Upper lobe of right lung (tissue), 1 donor: ENCODE results near the gene UPB1. TPM values are rescaled to one million over a fixed set of nuclear protein-coding genes. Genes with fewer than 3 reads are reported as not detected.
"Not testable (repeated sequence)": the region's sequence is repeated elsewhere in the genome, so short reads cannot be mapped to it uniquely, and the experiment has no call there.

Source experiments
- ATAC-seq: fragments of 200-7000 bp; cut with Tn5 transposase; one replicate; pipeline ENCODE4 v1.9.1; 2020; ENCODE audit warnings: mild to moderate bottlenecking, moderate library complexity
- DNase-seq: peaks from one replicate; pipeline ENCODE4 v3.0.0-alpha.2; 2020
- H3K27ac ChIP-seq: fragments of 200-600 bp; one replicate; pipeline ENCODE4 v1.8.0; 2022
- H3K27me3 ChIP-seq: fragments of 200-600 bp; one replicate; pipeline ENCODE4 v1.8.0; 2022; ENCODE audit warnings: mild to moderate bottlenecking
- H3K36me3 ChIP-seq: fragments of 200-600 bp; one replicate; pipeline ENCODE4 v1.8.0; 2022
- H3K4me1 ChIP-seq: fragments of 200-600 bp; one replicate; pipeline ENCODE4 v1.8.0; 2022
- H3K4me3 ChIP-seq: fragments of 200-600 bp; one replicate; pipeline ENCODE4 v1.8.0; 2022; ENCODE audit warnings: mild to moderate bottlenecking
- H3K9me3 ChIP-seq: fragments of 200-600 bp; one replicate; pipeline ENCODE4 v1.8.0; 2022
- intact Hi-C: fragments of 100-400 bp; cut with DNase I; formaldehyde crosslinking; loops from one replicate; pipeline ENCODE4 v1.11.0; 2022
- total RNA-seq: library from RNA; stranded (reverse); fragmentation: NEBNext Ultra II Directional; extraction: Animal tissue kit (Norgen Biotek cat#: 25700); gene quantifications from one replicate; pipeline ENCODE4 v1.2.1, GENCODE V29; 2021
- TF ChIP-seq, protein P1 (sequence below): fragments of 200-600 bp; IDR thresholded peaks from one replicate; pipeline ENCODE4 v1.8.0; 2022; ENCODE audit warnings: antibody characterized with exemption
- donor health status: DM: no; HTN: yes; CAD: no; lungs with severe emphysema.

The UPB1 gene
- total RNA-seq, 1 donor from 2014 or later = 1.5 TPM

GRCh38 chr22:24543185-24543601 is 48.1 kb downstream of the UPB1 start:
- ATAC-seq (peak; percentile 12), DNase-seq (no peak)
- TF ChIP-seq, protein P1, sequence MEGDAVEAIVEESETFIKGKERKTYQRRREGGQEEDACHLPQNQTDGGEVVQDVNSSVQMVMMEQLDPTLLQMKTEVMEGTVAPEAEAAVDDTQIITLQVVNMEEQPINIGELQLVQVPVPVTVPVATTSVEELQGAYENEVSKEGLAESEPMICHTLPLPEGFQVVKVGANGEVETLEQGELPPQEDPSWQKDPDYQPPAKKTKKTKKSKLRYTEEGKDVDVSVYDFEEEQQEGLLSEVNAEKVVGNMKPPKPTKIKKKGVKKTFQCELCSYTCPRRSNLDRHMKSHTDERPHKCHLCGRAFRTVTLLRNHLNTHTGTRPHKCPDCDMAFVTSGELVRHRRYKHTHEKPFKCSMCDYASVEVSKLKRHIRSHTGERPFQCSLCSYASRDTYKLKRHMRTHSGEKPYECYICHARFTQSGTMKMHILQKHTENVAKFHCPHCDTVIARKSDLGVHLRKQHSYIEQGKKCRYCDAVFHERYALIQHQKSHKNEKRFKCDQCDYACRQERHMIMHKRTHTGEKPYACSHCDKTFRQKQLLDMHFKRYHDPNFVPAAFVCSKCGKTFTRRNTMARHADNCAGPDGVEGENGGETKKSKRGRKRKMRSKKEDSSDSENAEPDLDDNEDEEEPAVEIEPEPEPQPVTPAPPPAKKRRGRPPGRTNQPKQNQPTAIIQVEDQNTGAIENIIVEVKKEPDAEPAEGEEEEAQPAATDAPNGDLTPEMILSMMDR = no peak
- no peaks in the 10 kb centered on the region for H3K9me3 ChIP-seq
- H3K4me1 ChIP-seq = peaks cover 15% of the 10 kb centered on the region
- no peak overlapping the region for H3K4me3 ChIP-seq
- no peak overlapping the region for H3K27ac ChIP-seq
- no peaks in the 10 kb centered on the region for H3K27me3 ChIP-seq
- intact Hi-C loops = no loop called here
- H3K36me3 ChIP-seq = peaks cover 80% of the 10 kb centered on the region

- H3K27ac ChIP-seq = no peak overlapping the region
- H3K36me3 ChIP-seq = peaks cover 86% of the 10 kb centered on the region
- H3K4me3 ChIP-seq = no peak overlapping the region
- peaks cover 15% of the 10 kb centered on the region for H3K4me1 ChIP-seq
- no peaks in the 10 kb centered on the region for H3K9me3 ChIP-seq
- no peaks in the 10 kb centered on the region for H3K27me3 ChIP-seq
- DNase-seq = no peak
- no peak for ATAC-seq
- TF ChIP-seq, protein P1 = no peak
- intact Hi-C loops = no loop called here
Observed at GRCh38 chr22:24543679-24544243, 48.6 kb downstream of the UPB1 start.

DNA sequence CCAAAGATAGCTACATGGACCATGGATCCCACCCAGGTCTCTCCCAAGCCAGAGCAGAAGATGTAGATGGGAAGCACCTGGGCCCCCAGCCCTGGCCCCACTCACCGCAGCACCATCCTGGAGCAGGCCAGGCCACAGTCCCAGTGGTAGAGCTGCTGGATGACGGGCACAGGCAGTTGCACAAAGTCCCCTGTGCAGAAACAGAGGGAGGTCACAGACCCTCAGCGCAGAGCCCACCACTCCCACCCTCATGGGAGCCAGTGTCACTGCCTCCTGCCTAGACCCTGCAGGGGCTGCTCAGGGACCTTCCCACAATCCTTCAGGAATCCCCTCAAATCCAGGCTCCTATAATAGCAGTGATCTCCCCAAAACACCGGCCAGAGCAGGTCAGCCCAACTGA is 53.7 kb downstream of the UPB1 start:
- intact Hi-C loops = no loop called here
- H3K4me1 ChIP-seq = peaks cover 31% of the 10 kb centered on the region
- H3K9me3 ChIP-seq = no peaks in the 10 kb centered on the region
- no peak overlapping the region for H3K4me3 ChIP-seq
- TF ChIP-seq, protein P1 = no peak
- DNase-seq = no peak
- no peak overlapping the region for H3K27ac ChIP-seq
- H3K36me3 ChIP-seq = peaks cover 44% of the 10 kb centered on the region
- no peaks in the 10 kb centered on the region for H3K27me3 ChIP-seq
- ATAC-seq = no peak

- peak overlapping the region; percentile 14 for H3K27ac ChIP-seq
Observed at GRCh38 chr22:24550028-24550901, 55.1 kb downstream of the UPB1 start.

DNA sequence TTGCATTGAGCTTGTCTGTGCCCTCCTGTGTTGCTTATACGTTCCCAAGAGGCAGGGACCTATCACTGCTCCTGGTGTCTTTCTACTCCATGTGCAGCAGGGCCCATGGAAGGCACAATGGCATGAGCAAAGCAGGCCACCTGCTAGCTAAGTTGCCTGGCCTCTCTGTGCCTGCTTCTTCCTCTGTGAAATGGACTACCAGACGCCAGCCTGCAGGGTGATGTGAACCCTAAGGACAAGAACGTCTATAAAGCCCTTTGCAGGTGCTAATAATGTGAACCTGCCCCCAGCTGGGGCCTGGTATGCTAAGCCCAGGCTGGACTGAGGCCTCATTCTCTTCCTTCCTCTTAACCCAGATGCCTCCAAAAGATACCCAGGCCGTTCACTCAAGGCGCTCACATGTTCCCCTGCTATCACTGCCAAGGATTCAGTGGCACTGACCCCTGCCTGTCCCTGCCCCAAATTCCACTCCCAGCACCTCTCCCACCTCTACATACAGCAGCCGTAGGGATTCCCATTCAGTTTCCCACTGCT is 55.8 kb downstream of the UPB1 start:
- H3K27ac ChIP-seq = peak overlapping the region; percentile 14
- DNase-seq (no peak), ATAC-seq (no peak)
- H3K36me3 ChIP-seq = peaks cover 30% of the 10 kb centered on the region
- TF ChIP-seq, protein P1 = no peak
- peaks cover 27% of the 10 kb centered on the region for H3K4me1 ChIP-seq
- H3K9me3 ChIP-seq = no peaks in the 10 kb centered on the region
- no peak overlapping the region for H3K4me3 ChIP-seq
- intact Hi-C loops = no loop called here
- no peaks in the 10 kb centered on the region for H3K27me3 ChIP-seq

More at GRCh38 chr22:24550028-24550901, 55.1 kb downstream of the UPB1 start:
- intact Hi-C loops = no loop called here
- peaks cover 30% of the 10 kb centered on the region for H3K36me3 ChIP-seq
- no peak overlapping the region for H3K4me3 ChIP-seq
- H3K27me3 ChIP-seq = no peaks in the 10 kb centered on the region
- H3K9me3 ChIP-seq = no peaks in the 10 kb centered on the region
- DNase-seq (no peak), ATAC-seq (peak; percentile 17)
- H3K4me1 ChIP-seq = peaks cover 30% of the 10 kb centered on the region
- TF ChIP-seq, protein P1 = no peak

GRCh38 chr22:24552503-24553286 is 57.6 kb downstream of the UPB1 start:
- H3K27me3 ChIP-seq, H3K27ac ChIP-seq, ATAC-seq, H3K9me3 ChIP-seq, DNase-seq, intact Hi-C loops: not testable (repeated sequence)
- peak overlapping the region; percentile 86 for H3K4me3 ChIP-seq
- H3K4me1 ChIP-seq = peaks cover 40% of the 10 kb centered on the region
- peaks cover 19% of the 10 kb centered on the region for H3K36me3 ChIP-seq
